K562 (cell line): ENCODE results near the gene ST6GAL1.

Source experiments
- BCL6 ChIP-seq: fragments of 250-450 bp; sonication (Bioruptor Pico); IDR thresholded peaks from 2 replicates; pipeline ENCODE4 v1.4.0; 2020
- CBX3 ChIP-seq, 2 experiments: IDR thresholded peaks; 1 replicate in 1 of 2; 2 replicates in 1 of 2; pipeline ENCODE4 v1.6.1; 2012; ENCODE audit warnings: inconsistent platforms in 2 of 2, low read length in 2 of 2, borderline replicate concordance in 1 of 2, control low read depth in 1 of 2
- GATA2 ChIP-seq: sonication (generic); formaldehyde crosslinking; IDR thresholded peaks from 2 replicates; pipeline ENCODE4 v1.4.0; 2020; ENCODE audit warnings: mild to moderate bottlenecking, missing genetic modification reagents
- LARP7 ChIP-seq: fragments of 450-650 bp; IDR thresholded peaks from 2 replicates; pipeline ENCODE4 v1.6.1; 2016
- NFRKB ChIP-seq: fragments of 450-650 bp; IDR thresholded peaks from 2 replicates; pipeline ENCODE4 v1.6.1; 2016; ENCODE audit warnings: low read depth
- POLR2A ChIP-seq: fragments of 450-650 bp; conservative IDR thresholded peaks from 2 replicates; pipeline ENCODE4 v1.6.1; 2016
- RBM22 ChIP-seq: fragments of 200-400 bp; formaldehyde crosslinking; IDR thresholded peaks from 2 replicates; pipeline ENCODE4 v1.6.1; 2018; ENCODE audit warnings: low read length, low read depth; ENCODE audit not compliant: poor library complexity, severe bottlenecking
- TEAD4 ChIP-seq, 2 experiments: sonication (generic) in 1 of 2; formaldehyde crosslinking in 1 of 2; IDR thresholded peaks; 2 replicates each; pipeline versions ENCODE4 v1.6.1 to v1.8.0; 2012 to 2022; ENCODE audit warnings: borderline replicate concordance in 1 of 2, inconsistent platforms in 1 of 2, low read length in 1 of 2, mild to moderate bottlenecking in 1 of 2, missing genetic modification reagents in 1 of 2
- ZNF384 ChIP-seq: IDR thresholded peaks from 2 replicates; pipeline ENCODE4 v1.6.1; 2012; ENCODE audit warnings: low read depth, low read length, improper control_type of control experiment
- ZNF584 ChIP-seq: fragments of 200-800 bp; sonication (Bioruptor generic); IDR thresholded peaks from 2 replicates; pipeline ENCODE4 v1.6.1; 2016; ENCODE audit warnings: low read depth, mild to moderate bottlenecking, missing genetic modification characterization, missing compliant biosample characterization
- TF ChIP-seq, protein P1 (sequence below): fragments of 250-450 bp; sonication (Bioruptor Pico); IDR thresholded peaks from 2 replicates; pipeline ENCODE4 v1.5.1; 2021; ENCODE audit warnings: mild to moderate bottlenecking
- TF ChIP-seq, protein P2 (sequence below), 3 experiments: IDR thresholded peaks in 2 of 3; conservative IDR thresholded peaks in 1 of 3; 2 replicates each; pipeline ENCODE4 v1.5.1; 2011 to 2012; ENCODE audit warnings: low read length in 3 of 3, mild to moderate bottlenecking in 3 of 3, control low read depth in 2 of 3, improper control_type of control experiment in 1 of 3, inconsistent platforms in 1 of 3, low read depth in 1 of 3, mixed read lengths in 1 of 3, moderate library complexity in 1 of 3; ENCODE audit not compliant: insufficient read depth in 2 of 3

DNA sequence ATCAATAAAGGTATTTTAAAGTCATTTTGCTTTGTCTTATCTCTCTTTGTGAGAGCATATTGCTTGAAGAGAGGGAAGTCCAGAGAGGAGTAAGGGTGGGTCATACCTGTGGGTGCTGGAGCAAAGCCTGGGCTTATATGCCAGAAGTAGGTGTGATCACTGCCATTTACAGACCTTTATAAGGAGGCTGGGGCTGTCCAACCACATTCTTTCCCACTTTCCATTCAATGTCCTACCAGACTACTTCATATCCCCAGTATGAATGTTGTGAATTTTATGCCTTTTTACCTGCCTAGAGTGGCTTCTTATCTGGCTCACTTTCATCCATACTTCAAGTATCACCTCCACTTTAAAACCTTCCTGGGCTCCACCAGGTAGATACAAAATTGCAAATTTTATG lies 39.4 kb upstream of the ST6GAL1 start:
- TF ChIP-seq GATA2 (no peak), LARP7 (no peak), ZNF384 (no peak), RBM22 (no peak), BCL6 (no peak), TEAD4 (IDR thresholded peaks at IDR 0.05; ENCODE audit: low read length) (no peak), TEAD4 (CRISPR knock-in tag; IDR thresholded peaks at IDR 0.05; ENCODE audit: borderline replicate concordance) (no peak), NFRKB (no peak), POLR2A (no peak), ZNF584 (CRISPR knock-in tag) (no peak), CBX3 (IDR thresholded peaks at IDR 0.05; ENCODE audit: borderline replicate concordance in 1 of 2, low read length in 2 of 2) (no peak)
- TF ChIP-seq, protein P1, sequence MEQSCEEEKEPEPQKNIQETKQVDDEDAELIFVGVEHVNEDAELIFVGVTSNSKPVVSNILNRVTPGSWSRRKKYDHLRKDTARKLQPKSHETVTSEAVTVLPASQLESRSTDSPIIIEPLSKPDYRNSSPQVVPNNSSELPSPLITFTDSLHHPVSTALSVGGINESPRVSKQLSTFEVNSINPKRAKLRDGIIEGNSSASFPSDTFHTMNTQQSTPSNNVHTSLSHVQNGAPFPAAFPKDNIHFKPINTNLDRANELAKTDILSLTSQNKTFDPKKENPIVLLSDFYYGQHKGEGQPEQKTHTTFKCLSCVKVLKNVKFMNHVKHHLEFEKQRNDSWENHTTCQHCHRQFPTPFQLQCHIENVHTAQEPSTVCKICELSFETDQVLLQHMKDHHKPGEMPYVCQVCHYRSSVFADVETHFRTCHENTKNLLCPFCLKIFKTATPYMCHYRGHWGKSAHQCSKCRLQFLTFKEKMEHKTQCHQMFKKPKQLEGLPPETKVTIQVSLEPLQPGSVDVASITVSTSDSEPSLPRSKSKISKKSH (CRISPR knock-in tag): no peak
- TF ChIP-seq, protein P2, sequence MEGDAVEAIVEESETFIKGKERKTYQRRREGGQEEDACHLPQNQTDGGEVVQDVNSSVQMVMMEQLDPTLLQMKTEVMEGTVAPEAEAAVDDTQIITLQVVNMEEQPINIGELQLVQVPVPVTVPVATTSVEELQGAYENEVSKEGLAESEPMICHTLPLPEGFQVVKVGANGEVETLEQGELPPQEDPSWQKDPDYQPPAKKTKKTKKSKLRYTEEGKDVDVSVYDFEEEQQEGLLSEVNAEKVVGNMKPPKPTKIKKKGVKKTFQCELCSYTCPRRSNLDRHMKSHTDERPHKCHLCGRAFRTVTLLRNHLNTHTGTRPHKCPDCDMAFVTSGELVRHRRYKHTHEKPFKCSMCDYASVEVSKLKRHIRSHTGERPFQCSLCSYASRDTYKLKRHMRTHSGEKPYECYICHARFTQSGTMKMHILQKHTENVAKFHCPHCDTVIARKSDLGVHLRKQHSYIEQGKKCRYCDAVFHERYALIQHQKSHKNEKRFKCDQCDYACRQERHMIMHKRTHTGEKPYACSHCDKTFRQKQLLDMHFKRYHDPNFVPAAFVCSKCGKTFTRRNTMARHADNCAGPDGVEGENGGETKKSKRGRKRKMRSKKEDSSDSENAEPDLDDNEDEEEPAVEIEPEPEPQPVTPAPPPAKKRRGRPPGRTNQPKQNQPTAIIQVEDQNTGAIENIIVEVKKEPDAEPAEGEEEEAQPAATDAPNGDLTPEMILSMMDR (IDR thresholded peaks at IDR 0.05 in 2 of 3, conservative IDR thresholded peaks at IDR 0.05 in 1 of 3; ENCODE audit: insufficient read depth in 2 of 3, low read depth in 1 of 3, low read length in 3 of 3): no peak
